ENCODE results near the gene LRP5.

GRCh38 chr11:68312117-68312779 is at the start of gene LRP5:
- TF ChIP-seq, protein P1, sequence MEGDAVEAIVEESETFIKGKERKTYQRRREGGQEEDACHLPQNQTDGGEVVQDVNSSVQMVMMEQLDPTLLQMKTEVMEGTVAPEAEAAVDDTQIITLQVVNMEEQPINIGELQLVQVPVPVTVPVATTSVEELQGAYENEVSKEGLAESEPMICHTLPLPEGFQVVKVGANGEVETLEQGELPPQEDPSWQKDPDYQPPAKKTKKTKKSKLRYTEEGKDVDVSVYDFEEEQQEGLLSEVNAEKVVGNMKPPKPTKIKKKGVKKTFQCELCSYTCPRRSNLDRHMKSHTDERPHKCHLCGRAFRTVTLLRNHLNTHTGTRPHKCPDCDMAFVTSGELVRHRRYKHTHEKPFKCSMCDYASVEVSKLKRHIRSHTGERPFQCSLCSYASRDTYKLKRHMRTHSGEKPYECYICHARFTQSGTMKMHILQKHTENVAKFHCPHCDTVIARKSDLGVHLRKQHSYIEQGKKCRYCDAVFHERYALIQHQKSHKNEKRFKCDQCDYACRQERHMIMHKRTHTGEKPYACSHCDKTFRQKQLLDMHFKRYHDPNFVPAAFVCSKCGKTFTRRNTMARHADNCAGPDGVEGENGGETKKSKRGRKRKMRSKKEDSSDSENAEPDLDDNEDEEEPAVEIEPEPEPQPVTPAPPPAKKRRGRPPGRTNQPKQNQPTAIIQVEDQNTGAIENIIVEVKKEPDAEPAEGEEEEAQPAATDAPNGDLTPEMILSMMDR (IDR thresholded peaks at IDR 0.05 in 2 of 3, conservative IDR thresholded peaks at IDR 0.05 in 1 of 3; ENCODE audit: borderline replicate concordance in 1 of 3, insufficient read depth in 1 of 3, low read depth in 2 of 3, low read length in 2 of 3): no peak
- TF ChIP-seq ZNF274 (IDR thresholded peaks at IDR 0.05; ENCODE audit: low read depth, low read length) (no peak), POLR2A (IDR thresholded peaks at IDR 0.05; ENCODE audit: borderline replicate concordance, extremely low read depth, insufficient read depth, insufficient read length) (no peak), YY1 (IDR thresholded peaks at IDR 0.05; ENCODE audit: extremely low read depth, insufficient replicate concordance, low read depth, low read length) (no peak), TCF7L2 (IDR thresholded peaks at IDR 0.05; ENCODE audit: borderline replicate concordance, extremely low read depth, insufficient read depth, insufficient read length) (no peak)

All from HCT116 (cell line).